A673 (cell line): ENCODE data around the gene ANKHD1.

ENCODE experiments used
- EZH2 ChIP-seq: fragments of 200-600 bp; sonication (generic); IDR thresholded peaks from 2 replicates; pipeline ENCODE4 v1.6.1; 2017; ENCODE audit warnings: borderline replicate concordance, low read depth, mild to moderate bottlenecking, mixed read lengths, antibody characterized with exemption, low read length; ENCODE audit not compliant: poor library complexity, severe bottlenecking
- TF ChIP-seq, protein P1 (sequence below): fragments of 300-800, 200-600 bp; sonication (generic); conservative IDR thresholded peaks from 2 replicates; pipeline ENCODE4 v1.5.1; 2017; ENCODE audit warnings: low read depth, mild to moderate bottlenecking, antibody characterized with exemption, low read length, moderate library complexity, mixed read lengths

DNA sequence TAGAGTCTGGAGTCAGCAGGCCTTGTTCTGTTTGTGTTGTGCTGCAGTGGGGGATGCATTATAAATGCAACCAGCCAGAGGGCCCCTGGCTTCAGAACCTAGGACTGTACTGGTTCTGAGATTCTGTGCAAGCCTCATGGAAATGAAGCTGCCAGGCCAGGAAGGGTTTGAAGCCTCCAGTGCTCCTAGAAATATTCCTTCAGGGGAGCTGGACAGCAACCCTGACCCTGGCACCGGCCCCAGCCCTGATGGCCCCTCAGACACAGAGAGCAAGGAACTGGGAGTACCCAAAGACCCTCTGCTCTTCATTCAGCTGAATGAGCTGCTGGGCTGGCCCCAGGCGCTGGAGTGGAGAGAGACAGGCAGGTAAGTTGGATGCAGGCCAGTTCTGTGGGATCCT, 41.5 kb upstream of the ANKHD1 start, which contains the start of gene SLC4A9:
- TF ChIP-seq, protein P1, sequence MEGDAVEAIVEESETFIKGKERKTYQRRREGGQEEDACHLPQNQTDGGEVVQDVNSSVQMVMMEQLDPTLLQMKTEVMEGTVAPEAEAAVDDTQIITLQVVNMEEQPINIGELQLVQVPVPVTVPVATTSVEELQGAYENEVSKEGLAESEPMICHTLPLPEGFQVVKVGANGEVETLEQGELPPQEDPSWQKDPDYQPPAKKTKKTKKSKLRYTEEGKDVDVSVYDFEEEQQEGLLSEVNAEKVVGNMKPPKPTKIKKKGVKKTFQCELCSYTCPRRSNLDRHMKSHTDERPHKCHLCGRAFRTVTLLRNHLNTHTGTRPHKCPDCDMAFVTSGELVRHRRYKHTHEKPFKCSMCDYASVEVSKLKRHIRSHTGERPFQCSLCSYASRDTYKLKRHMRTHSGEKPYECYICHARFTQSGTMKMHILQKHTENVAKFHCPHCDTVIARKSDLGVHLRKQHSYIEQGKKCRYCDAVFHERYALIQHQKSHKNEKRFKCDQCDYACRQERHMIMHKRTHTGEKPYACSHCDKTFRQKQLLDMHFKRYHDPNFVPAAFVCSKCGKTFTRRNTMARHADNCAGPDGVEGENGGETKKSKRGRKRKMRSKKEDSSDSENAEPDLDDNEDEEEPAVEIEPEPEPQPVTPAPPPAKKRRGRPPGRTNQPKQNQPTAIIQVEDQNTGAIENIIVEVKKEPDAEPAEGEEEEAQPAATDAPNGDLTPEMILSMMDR: no peak
- TF ChIP-seq EZH2: no peak
